Panc1 (cell line): Measurements from ENCODE around the gene SND1. TPM values are rescaled to one million over a fixed set of nuclear protein-coding genes. Genes with fewer than 3 reads are reported as not detected.

Source experiments
- ATAC-seq: fragments of 200-7000 bp; cut with Tn5 transposase; 2 replicates; pipeline ENCODE4 v1.9.1; 2020; ENCODE audit warnings: mild to moderate bottlenecking, moderate library complexity
- BruUV-seq: library from RNA; stranded (reverse); fragments of 400-500 nt; replicated peaks from 2 replicates; lab custom pipeline; 2021; lab: Mats Ljungman, UMichigan
- CTCF ChIA-PET: fragments of 300-600 bp; sonication (Branson Sonifier 250); formaldehyde crosslinking; loops from one replicate; lab custom pipeline; 2022; ENCODE audit warnings: antibody characterized with exemption; lab: Charles Lee
- POLR2A ChIA-PET: fragments of 300-600 bp; sonication (Branson Sonifier 250); formaldehyde crosslinking; loops from one replicate; lab custom pipeline; 2022; ENCODE audit warnings: antibody characterized with exemption; lab: Charles Lee
- DNase-seq: peaks from one replicate; pipeline ENCODE4 v3.0.0-alpha.2; 2010; ENCODE audit warnings: low read depth, low spot score
- H3K27ac ChIP-seq: 2 replicates; pipeline ENCODE4 v1.5.1; 2011; ENCODE audit warnings: mild to moderate bottlenecking, low read length, inconsistent platforms
- H3K27me3 ChIP-seq: fragments of 200-500 bp; sonication (Bioruptor generic); 2 replicates; pipeline ENCODE4 v1.6.0; 2014; ENCODE audit warnings: low read length, inconsistent platforms; ENCODE audit not compliant: control insufficient read depth, insufficient read depth
- H3K36me3 ChIP-seq: fragments of 200-500 bp; sonication (Bioruptor generic); 2 replicates; pipeline ENCODE4 v1.5.1; 2014; ENCODE audit warnings: inconsistent platforms, mild to moderate bottlenecking, low read length, moderate library complexity; ENCODE audit not compliant: control insufficient read depth, insufficient read depth
- H3K4me1 ChIP-seq: 2 replicates; pipeline ENCODE4 v1.5.1; 2011; ENCODE audit warnings: inconsistent platforms, mild to moderate bottlenecking, low read length, moderate library complexity; ENCODE audit not compliant: control insufficient read depth, insufficient read depth
- H3K4me3 ChIP-seq, 2 experiments: 2 replicates each; pipeline ENCODE4 v1.5.1; 2011 to 2012; ENCODE audit warnings: low read depth in 2 of 2, low read length in 2 of 2, mild to moderate bottlenecking in 2 of 2, inconsistent platforms in 1 of 2, moderate library complexity in 1 of 2
- H3K9me3 ChIP-seq: fragments of 200-500 bp; sonication (Bioruptor generic); 2 replicates; pipeline ENCODE4 v1.5.1; 2014; ENCODE audit warnings: low read depth, mild to moderate bottlenecking, inconsistent platforms, low read length, moderate library complexity; ENCODE audit not compliant: control insufficient read depth, insufficient read depth
- POLR2AphosphoS5 ChIP-seq: IDR thresholded peaks from 2 replicates; pipeline ENCODE4 v1.6.1; 2012; ENCODE audit warnings: mild to moderate bottlenecking, low read depth, low read length, moderate library complexity
- SIN3A ChIP-seq: IDR thresholded peaks from 2 replicates; pipeline ENCODE4 v1.6.1; 2012; ENCODE audit warnings: low read depth, mild to moderate bottlenecking, low read length, moderate library complexity, borderline replicate concordance; ENCODE audit not compliant: insufficient read depth
- TCF7L2 ChIP-seq: IDR thresholded peaks from 2 replicates; pipeline ENCODE4 v1.6.1; 2011; ENCODE audit warnings: mild to moderate bottlenecking, low read depth, low read length, inconsistent platforms
- in situ Hi-C: cut with HindIII; loops from 2 replicates; pipeline ENCODE4 v1.10.0; 2016; ENCODE audit warnings: low sequenced_read_pairs, low pct_unique_long_range_greater_than_20kb
- intact Hi-C: fragments of 100-400 bp; cut with micrococcal nuclease; formaldehyde crosslinking; loops from one replicate; pipeline ENCODE4 v1.10.0; 2022; ENCODE audit not compliant: unreplicated experiment
- total RNA-seq: library from RNA; stranded (reverse); gene quantifications from one replicate; pipeline ENCODE4 v1.2.1, GENCODE V29; 2021; ENCODE audit not compliant: unreplicated experiment
- TF ChIP-seq, protein P1 (sequence below), 2 experiments: IDR thresholded peaks; 2 replicates each; pipeline ENCODE4 v1.6.1; 2011 to 2012; ENCODE audit warnings: low read depth in 2 of 2, control low read depth in 1 of 2, low read length in 1 of 2, mild to moderate bottlenecking in 1 of 2, moderate library complexity in 1 of 2; ENCODE audit not compliant: insufficient read depth in 1 of 2
- TF ChIP-seq, protein P2 (sequence below): fragments of 450-650 bp; IDR thresholded peaks from 2 replicates; pipeline ENCODE4 v1.5.1; 2017; ENCODE audit warnings: mild to moderate bottlenecking

The SND1 gene
- total RNA-seq, 1 experiment from 2014 or later, result 176 TPM

DNA sequence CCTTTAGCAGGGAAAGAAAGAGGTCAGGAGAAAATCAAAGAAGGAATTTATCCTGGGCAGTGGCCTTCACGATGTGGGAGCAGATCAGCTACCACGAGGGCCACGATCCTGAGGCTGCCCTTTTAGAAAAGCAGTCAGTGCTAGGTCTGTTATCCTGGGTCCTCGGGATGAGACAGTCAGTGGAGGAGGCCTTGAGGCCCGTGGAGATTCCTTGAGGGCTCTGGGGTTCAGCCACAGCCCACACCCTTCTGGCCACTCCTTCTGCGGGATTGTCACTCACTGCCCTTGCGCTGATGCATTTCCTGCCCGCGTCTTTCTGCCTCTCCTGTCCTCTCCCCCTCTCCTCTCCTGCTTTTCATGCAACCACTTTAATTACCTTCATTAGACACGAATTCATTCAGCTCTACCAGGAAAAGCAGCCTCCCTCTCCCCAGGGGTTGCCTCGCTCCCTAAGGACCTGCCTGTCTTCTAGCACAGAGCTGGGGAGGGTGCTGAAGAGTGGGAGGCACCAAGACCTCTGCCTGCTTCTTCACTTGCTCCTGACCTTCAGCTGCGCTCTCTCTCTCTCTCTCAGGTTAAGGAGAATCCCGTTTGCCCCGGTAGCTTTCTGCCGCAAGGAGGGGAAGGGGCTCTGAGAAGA, 421.8 kb downstream of the SND1 start:
- intact Hi-C loops, result no loop called here
- no peak for ATAC-seq
- no peaks in the 10 kb centered on the region for H3K9me3 ChIP-seq
- H3K27me3 ChIP-seq, result no peaks in the 10 kb centered on the region
- in situ Hi-C loops, result no loop called here
- H3K4me3 ChIP-seq, result no peak overlapping the region
- BruUV-seq, result no TSS peak
- POLR2A ChIA-PET, result interaction anchor here (0.5 kb wide), 1 partner anchor 155 kb away, joined by 3 read pairs; no protein-coding TSS in a partner anchor
- CTCF ChIA-PET, result no interaction called here
- no peak for DNase-seq
- H3K27ac ChIP-seq, result no peak overlapping the region
- H3K36me3 ChIP-seq, result 0 out of 2 replicates have a peak, but pooled peaks cover 2% of the 10 kb centered on the region
- TF ChIP-seq, protein P1, sequence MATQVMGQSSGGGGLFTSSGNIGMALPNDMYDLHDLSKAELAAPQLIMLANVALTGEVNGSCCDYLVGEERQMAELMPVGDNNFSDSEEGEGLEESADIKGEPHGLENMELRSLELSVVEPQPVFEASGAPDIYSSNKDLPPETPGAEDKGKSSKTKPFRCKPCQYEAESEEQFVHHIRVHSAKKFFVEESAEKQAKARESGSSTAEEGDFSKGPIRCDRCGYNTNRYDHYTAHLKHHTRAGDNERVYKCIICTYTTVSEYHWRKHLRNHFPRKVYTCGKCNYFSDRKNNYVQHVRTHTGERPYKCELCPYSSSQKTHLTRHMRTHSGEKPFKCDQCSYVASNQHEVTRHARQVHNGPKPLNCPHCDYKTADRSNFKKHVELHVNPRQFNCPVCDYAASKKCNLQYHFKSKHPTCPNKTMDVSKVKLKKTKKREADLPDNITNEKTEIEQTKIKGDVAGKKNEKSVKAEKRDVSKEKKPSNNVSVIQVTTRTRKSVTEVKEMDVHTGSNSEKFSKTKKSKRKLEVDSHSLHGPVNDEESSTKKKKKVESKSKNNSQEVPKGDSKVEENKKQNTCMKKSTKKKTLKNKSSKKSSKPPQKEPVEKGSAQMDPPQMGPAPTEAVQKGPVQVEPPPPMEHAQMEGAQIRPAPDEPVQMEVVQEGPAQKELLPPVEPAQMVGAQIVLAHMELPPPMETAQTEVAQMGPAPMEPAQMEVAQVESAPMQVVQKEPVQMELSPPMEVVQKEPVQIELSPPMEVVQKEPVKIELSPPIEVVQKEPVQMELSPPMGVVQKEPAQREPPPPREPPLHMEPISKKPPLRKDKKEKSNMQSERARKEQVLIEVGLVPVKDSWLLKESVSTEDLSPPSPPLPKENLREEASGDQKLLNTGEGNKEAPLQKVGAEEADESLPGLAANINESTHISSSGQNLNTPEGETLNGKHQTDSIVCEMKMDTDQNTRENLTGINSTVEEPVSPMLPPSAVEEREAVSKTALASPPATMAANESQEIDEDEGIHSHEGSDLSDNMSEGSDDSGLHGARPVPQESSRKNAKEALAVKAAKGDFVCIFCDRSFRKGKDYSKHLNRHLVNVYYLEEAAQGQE (IDR thresholded peaks at IDR 0.05; ENCODE audit: insufficient read depth in 1 of 2, low read depth in 2 of 2, low read length in 1 of 2), result no peak
- TF ChIP-seq, protein P2, sequence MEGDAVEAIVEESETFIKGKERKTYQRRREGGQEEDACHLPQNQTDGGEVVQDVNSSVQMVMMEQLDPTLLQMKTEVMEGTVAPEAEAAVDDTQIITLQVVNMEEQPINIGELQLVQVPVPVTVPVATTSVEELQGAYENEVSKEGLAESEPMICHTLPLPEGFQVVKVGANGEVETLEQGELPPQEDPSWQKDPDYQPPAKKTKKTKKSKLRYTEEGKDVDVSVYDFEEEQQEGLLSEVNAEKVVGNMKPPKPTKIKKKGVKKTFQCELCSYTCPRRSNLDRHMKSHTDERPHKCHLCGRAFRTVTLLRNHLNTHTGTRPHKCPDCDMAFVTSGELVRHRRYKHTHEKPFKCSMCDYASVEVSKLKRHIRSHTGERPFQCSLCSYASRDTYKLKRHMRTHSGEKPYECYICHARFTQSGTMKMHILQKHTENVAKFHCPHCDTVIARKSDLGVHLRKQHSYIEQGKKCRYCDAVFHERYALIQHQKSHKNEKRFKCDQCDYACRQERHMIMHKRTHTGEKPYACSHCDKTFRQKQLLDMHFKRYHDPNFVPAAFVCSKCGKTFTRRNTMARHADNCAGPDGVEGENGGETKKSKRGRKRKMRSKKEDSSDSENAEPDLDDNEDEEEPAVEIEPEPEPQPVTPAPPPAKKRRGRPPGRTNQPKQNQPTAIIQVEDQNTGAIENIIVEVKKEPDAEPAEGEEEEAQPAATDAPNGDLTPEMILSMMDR, result no peak
- no peak for TF ChIP-seq TCF7L2
- TF ChIP-seq SIN3A, result no peak
- no peak for TF ChIP-seq POLR2AphosphoS5
- H3K4me1 ChIP-seq, result no peaks in the 10 kb centered on the region

DNA sequence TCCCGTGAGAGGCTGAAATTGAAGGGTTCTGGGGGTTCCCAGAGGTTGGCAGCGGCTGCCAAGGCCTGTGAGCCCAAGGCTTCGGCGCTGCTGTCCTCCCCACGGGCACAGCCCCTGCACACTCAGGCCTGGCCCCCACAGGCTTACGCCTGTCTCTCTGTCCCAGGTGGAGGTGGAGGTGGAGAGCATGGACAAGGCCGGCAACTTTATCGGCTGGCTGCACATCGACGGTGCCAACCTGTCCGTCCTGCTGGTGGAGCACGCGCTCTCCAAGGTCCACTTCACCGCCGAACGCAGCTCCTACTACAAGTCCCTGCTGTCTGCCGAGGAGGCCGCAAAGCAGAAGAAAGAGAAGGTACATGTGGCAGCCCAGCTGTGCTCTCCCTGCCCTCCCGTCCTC, 422.3 kb downstream of the SND1 start:
- H3K36me3 ChIP-seq, result 0 out of 2 replicates have a peak, but pooled peaks cover 2% of the 10 kb centered on the region
- no peak overlapping the region for H3K4me3 ChIP-seq
- no peak for DNase-seq
- in situ Hi-C loops, result no loop called here
- no peak for ATAC-seq
- BruUV-seq, result no TSS peak
- intact Hi-C loops, result no loop called here
- TF ChIP-seq SIN3A, result no peak
- TF ChIP-seq, protein P2, result no peak
- TF ChIP-seq, protein P1 (IDR thresholded peaks at IDR 0.05; ENCODE audit: insufficient read depth in 1 of 2, low read depth in 2 of 2, low read length in 1 of 2), result no peak
- no peak for TF ChIP-seq TCF7L2
- TF ChIP-seq POLR2AphosphoS5, result no peak
- H3K4me1 ChIP-seq, result no peaks in the 10 kb centered on the region
- no peaks in the 10 kb centered on the region for H3K9me3 ChIP-seq
- ChIA-PET CTCF (no interaction called here), POLR2A (no interaction called here)
- no peak overlapping the region for H3K27ac ChIP-seq
- no peaks in the 10 kb centered on the region for H3K27me3 ChIP-seq
